GM11168 (cell line): ENCODE measurements around the gene CIAO2B.

Experiments
- in situ Hi-C: fragments of 300-500 bp; cut with MboI; formaldehyde crosslinking; loops from one replicate; pipeline ENCODE4 v1.12.0; 2022; ENCODE audit warnings: low sequenced_read_pairs; ENCODE audit not compliant: unreplicated experiment

CIAO2B gene

DNA sequence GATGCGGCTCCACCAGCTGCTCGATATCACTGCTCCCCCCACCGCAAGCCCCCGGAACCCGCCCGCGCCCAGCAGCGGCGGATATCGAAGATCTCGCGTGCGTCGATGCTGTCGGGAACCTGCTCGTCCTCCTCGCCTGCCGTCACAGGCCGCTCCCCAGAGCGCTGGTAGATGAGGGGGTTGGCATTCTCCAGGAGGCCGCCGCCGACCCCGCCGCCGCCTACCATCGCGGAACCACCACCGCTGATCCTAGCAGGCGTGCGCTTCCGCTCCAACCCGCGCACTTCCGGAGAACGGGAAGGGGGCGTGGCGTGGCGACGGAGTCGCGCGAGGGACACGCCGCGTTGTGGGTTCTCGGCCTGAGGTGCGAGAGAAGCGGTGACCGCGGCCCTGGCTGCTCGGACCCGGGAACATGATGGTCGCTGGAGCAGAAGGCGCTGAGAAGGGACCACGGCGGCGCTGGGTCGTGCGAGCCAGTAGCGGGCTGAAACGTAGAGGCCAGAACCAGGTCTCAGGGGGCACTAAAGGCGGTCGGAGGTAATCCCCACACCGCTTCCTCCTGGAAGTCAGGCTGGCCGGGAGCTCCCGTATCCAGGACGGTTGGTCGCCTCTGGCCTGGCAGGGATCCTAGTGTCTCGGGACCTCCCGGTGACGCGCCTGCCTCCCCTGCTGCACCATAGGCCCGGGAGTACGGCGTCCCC, at the start of gene CIAO2B:
Gene CIAO2B (minus strand): TSS at position 265 of the 701 bp plus-strand sequence. CDS start 38 bp downstream, at position 227.
- in situ Hi-C loops = no loop called here

DNA sequence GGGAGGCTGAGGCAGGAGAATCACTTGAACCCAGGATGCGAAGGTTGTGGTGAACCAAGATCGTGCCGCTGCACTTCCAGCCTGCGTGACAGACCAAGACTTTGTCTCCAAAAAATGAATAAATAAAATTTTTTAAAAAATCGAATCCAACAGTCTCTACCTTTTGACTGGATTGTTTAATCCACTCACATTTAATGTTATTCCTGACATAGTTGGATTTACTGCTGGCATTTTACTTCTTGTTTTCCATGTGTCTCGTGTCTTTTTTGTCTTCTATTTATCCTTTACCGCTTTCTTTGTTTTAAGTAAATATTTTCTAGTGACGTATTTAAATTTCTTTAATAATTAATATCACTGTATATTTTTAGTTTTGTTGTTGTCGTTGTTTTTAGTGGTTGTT, 48.8 kb upstream of the CIAO2B start:
- in situ Hi-C loops = no loop called here

DNA sequence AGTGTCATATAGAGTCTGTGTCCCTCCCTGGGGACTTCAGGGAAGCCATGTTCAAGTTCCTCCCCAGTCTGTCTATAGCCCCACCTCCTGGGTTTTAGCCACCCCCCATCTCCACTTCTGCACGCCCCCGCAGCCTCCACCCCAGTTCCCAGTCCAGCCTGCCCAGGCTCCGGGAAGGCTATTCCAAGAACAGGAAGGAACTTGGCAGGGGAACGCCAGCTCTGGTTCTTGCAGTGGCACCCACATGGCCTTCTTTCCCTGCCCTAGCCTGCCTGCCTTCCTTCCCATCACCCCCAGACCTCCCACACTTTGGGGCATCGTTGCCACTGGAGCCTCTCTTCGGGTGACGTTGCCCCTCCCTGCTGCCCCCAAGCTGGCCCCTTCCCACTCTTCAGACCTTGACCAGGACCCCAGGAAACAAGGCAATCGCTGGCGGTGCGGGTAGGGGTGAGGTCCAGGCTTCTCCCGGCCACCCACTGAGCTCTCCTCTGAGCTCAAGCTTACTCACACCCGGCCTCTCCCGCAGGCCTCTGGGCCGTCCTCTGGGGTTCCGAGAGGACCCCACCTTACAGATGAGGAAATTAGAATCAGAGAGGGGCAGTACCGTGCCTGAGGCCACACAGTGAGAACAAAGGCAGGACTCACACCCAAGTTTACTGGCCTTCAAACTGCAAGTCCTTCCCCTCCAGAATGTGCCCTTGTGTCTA, 45.0 kb upstream of the CIAO2B start:
- in situ Hi-C loops = loop anchor here (10.0 kb wide), 1 partner anchor 176 kb away; the partner anchor contains the start of genes B3GNT9, FBXL8 and TRADD

DNA sequence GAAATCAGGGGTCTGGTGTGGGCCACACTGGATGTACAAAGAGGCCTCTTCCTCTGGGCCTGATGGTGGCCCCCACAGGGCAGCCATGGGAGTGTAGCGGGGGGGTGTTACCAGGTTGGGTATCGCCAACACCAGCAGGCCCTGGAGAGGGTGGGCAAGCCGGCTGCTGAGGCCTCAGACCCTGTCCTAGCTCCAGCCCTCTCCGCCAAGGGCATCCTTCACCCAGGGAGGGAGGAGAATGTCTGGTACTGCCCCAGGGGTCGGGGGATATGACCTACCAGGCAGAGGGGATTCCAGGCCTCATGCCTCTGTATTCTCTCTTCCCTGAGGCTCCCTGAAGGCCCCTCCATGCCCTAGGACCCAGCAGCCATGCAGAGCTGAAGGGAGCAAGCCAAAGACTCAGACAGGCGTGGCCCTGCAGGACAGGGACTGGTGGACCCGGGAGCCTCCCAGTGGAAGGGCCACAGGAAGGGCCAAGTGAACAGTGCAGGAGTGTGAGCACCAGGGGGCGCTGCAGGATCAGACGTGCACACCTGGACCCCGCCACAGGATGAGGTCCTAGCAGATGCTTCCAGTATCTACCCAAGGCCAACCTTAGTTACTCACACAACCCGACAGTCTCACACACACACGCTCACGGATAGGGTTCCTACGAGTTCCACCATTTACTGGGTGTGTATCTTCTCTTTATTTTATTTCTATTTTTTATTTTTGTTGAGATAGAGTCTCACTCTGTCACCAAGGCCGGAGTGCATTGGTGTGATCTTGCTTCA, 43.3 kb upstream of the CIAO2B start:
- in situ Hi-C loops = loop anchor here (10.0 kb wide), 1 partner anchor 177 kb away; the partner anchor contains the start of genes B3GNT9, FBXL8 and TRADD

DNA sequence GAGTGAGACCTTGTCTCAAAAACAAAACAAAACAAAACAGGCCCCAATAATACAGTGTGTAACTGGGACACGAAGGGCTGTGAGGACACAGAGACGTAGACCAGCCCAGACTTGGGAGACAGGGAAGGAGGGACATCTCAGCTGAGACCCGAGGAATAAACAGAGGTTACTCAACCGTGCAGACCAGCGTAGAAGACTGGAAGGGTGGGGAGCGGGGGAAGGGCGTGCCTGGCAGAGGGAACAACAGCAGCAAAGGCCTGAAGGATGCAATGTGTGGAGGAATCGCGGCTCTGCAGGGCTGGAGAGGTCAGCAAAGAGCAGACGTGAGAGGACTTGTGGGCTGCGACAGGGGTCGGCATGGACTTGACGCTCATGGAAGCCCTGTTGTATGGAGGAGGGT, 42.5 kb upstream of the CIAO2B start:
- in situ Hi-C loops = loop anchor here (10.0 kb wide), 1 partner anchor 178 kb away; the partner anchor contains the start of genes B3GNT9, FBXL8 and TRADD

DNA sequence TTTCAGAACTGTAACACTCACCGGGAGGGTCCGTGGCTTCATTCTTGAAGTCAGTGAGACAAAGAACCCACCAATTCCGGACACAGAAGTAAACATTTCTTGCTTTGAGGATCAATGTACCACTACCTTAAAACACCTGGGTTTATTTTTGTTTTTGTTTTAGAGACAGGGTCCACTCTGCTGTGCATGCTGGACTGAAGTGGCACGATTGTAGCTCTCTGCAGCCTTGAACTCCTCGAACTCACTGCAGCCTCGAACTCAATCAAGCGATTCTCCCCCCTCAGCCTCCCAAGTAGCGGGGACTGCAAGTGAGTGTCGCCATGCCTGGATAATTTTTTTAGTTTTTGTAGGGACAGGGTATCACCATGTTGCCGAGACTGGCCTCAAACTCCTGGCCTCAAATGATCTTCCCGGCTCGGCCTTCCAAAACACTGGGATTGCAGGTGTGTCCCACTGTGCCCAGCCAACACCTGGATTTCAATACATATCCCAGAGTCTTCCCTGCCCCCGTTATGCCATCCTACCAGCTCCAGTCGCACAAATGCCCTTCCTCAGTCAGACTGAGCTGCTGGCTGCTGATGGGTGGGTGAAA, 41.2 kb upstream of the CIAO2B start:
- in situ Hi-C loops = loop anchor here (10.0 kb wide), 1 partner anchor 179 kb away; the partner anchor contains the start of genes B3GNT9, FBXL8 and TRADD

DNA sequence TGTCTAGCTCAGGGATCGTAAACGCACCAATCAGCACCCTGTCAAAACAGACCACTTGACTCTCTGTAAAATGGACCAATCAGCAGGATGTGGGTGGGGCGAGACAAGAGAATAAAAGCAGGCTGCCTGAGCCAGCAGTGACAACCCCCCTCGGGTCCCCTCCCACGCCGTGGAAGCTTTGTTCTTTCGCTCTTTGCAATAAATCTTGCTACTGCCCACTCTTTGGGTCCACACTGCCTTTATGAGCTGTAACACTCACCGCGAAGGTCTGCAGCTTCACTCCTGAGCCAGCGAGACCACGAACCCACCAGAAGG, 40.7 kb upstream of the CIAO2B start:
- in situ Hi-C loops = loop anchor here (10.0 to 25.0 kb wide), 2 partner anchors 180 to 437 kb away; partner anchors contain the start of genes B3GNT9, FBXL8, TRADD and ZDHHC1

DNA sequence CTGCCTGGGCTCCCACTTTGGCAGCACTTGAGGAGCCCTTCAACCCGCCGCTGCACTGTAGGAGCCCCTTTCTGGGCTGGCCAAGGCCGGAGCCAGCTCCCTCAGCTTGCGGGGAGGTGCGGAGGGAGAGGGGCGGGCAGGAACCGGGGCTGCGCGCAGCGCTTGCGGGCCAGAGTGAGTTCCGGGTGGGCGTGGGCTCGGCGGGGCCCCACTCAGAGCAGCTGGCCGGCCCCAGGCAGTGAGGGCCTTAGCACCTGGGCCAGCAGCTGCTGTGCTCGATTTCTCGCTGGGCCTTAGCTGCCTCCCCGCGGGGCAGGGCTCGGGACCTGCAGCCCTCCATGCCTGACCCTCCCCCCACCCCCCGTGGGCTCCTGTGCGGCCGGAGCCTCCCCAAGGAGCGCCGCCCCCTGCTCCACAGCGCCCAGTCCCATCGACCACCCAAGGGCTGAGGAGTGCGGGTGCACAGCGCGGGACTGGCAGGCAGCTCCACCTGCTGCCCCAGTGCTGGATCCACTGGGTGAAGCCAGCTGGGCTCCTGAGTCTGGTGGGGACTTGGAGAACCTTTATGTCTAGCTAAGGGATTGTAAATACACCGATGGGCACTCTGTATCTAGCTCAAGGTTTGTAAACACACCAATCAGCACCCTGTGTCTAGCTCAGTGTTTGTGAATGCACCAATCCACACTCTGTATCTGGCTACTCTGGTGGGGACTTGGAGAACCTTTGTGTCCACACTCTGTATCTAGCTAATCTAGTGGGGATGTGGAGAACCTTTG, 40.1 kb upstream of the CIAO2B start:
- in situ Hi-C loops = loop anchor here (10.0 to 25.0 kb wide), 2 partner anchors 180 to 438 kb away; partner anchors contain the start of genes B3GNT9, FBXL8, TRADD and ZDHHC1

DNA sequence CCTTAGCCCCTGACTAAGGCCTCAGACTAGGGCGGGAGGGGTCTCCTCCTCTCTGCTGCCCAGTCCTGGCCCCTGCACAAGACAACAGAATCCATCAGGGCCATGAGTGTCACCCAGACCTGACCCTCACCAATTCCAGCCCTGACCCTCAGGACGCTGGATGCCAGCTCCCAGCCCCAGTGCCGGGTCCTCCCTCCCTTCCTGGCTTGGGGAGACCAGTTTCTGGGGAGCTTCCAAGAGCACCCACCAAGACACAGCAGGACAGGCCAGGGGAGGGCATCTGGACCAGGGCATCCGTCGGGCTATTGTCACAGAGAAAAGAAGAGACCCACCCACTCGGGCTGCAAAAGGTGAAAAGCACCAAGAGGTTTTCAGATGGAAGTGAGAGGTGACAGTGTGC, 39.5 kb upstream of the CIAO2B start:
- in situ Hi-C loops = loop anchor here (10.0 to 25.0 kb wide), 2 partner anchors 181 to 439 kb away; partner anchors contain the start of genes B3GNT9, FBXL8, TRADD and ZDHHC1

DNA sequence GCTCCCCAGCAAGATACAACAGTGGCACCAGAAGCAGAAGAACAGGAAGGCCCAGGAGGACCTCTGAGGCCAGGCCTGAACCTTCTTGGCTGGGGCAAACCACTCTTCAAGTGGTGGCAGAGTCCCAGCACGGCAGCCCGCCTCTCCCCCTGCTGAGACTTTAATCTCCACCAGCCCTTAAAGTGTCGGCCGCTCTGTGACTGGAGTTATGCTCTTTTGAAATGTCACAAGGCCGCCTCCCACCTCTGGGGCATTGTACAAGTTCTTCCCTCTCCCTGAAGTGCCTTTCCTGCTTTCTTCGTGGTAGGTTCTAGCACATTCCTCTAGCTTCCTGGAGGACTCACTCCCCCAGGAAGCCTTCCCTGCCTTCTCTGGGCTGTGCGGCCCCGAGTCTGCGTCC, 38.8 kb upstream of the CIAO2B start:
- in situ Hi-C loops = loop anchor here (10.0 to 25.0 kb wide), 2 partner anchors 182 to 439 kb away; partner anchors contain the start of genes B3GNT9, FBXL8, TRADD and ZDHHC1

DNA sequence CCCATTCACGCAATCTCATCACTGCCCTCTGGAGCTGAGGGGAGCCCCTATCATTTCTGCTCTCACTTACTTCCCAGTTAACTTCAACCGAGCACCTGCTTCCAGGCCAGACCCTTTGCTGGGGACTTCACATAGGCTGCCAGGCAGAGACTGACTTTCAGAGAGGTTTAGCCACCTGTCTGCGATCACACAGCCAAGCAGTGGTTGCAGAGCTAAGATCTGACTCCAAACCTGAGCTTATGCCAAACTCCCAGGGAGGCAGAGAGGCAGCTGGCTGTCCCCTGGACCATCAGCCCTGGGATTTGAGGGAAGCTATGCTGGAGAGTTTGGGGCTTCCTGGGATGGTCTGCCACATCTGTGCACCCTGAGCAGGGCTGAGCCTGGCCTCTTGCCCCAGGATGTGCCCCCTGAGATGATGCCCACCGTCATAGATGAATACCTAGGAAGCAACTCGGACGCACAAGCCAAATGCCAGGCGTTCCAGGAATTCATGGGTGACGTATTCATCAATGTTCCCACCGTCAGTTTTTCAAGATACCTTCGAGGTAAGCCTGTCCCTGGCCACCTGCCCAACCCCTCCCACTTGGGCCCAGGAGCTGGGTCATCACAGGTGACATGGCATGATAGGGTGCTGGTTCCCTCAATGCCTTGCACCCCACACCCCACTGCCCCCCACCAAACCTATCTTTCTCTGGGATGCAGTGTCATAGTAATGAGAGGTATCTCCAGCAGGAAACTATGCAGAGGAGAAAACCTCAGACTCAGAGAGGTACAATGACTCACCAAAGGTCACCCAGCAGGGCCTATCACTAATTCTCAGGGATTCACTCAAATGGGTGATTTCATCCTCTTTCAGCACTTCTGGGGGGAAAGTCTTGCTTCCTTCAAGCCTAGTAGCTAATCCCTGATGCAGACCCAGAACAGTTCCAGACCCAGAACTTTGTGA, 36.8 kb upstream of the CIAO2B start:
- in situ Hi-C loops = loop anchor here (10.0 to 25.0 kb wide), 2 partner anchors 184 to 441 kb away; partner anchors contain the start of genes B3GNT9, FBXL8, TRADD and ZDHHC1

DNA sequence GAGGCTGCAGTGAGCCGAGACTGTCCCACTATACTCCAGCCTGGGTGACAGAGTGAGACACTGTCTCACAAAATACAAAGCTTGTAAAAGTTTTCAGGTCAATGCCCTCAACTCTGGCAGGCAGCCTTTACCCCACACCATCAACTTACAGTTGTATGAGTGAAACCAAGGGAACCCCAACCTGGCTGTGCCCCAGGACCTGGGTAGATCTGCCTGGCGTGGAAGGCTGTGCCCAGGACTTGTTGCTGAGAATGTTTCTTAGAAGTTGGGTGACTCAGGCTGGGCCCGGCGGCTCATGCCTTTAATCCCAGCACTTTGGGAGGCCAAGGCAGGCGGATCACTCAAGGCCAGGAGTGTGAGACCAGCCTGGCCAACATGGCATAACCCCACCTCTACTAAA, 34.6 kb upstream of the CIAO2B start:
- in situ Hi-C loops = loop anchor here (25.0 kb wide), 1 partner anchor 443 kb away; the partner anchor contains the start of gene ZDHHC1

DNA sequence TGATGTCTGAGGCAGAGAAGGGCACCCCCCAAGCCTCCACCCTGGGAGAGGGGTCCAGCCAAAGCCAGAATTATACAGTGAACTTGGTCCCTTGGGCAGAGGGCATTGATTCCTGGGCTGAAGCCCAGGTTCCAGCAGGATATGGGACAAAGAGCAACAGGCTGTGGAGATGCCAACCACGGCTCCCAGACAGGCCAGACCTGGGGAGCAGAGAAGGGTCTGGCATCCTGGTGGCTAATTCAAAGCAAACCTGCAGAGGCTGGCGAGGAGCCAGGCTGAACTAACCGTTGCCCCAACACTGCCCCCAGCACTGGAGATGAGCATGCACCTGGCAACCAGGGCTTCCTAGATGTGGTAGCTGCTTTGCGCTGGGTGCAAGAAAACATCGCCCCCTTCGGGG, 29.8 kb upstream of the CIAO2B start:
- in situ Hi-C loops = loop anchor here (25.0 kb wide), 1 partner anchor 448 kb away; the partner anchor contains the start of gene ZDHHC1

DNA sequence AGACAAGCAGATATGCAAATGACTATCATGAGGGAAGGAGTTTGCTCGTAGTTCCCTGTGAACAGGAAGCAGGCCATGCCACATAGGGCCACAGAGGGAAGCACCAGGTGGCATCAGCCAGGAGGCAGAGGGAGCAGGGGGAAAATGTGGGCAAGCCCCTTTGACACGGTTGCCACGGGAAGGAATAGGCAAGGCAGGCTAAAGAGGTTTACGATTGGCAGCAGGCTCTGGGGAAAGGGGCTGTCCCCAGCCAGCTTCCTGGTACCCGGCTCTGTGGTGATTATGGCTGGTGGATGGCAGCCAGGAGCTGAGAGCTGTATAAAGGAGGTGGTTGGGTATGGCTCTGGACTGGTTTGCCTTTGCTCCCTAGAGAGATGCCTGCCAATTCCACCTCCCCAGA, 27.7 kb upstream of the CIAO2B start:
- in situ Hi-C loops = loop anchor here (25.0 kb wide), 1 partner anchor 450 kb away; the partner anchor contains the start of gene ZDHHC1

DNA sequence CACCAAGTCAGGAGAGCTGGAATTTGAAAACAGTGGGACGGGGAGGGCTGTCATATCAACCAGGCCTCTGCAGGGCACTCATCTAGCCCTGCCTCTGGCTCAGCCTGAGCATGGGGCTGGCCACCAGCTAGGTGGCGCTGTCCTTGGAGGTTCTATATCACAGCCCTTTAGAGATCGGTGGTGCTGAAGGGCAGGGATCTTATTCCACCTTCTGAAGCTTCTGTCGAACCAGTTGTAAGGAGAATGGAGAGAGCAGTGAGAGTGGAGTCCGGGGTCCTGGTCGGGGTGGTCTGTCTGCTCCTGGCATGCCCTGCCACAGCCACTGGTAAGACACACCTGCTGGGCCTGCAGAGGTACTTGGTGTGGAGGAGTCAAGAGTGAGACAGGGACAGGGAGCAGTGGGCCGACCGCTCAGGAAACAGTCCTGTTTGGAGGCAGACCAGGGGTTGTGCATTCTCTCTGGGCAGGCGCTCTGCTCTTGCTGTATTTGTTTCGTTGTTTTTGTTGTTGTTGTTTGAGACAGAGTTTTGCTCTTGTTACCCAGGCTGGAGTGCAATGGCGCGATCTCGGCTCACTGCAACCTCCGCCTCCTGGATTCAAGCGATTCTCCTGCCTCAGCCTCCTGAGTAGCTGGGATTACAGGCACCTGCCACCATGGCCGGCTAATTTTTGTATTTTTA, 27.0 kb upstream of the CIAO2B start, which contains the start of gene CES3:
Gene CES3 (plus strand): TSS at position 202 of the 680 bp plus-strand sequence. CDS start 42 bp downstream, at position 244.
- in situ Hi-C loops = loop anchor here (25.0 kb wide), 1 partner anchor 451 kb away; the partner anchor contains the start of gene ZDHHC1

DNA sequence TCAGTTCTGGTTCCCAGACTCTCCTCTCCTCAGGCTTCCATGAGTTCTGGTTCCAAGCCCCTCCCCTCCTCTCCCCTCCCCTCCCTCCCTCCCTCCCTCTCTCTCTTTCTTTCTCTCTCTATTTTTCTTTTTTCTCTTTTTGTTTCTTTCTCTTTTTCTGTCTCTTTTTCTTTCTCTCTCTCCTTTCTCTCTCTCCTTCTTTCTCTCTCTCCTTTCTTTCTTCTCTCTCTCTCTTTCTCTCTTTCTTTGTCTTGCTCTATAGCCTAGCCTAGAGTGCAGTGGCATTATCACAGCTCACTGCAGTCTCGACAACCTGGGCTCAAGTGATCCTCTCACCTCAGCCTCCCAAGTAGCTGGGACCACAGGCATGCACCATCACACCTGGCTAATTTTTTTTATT, 26.1 kb upstream of the CIAO2B start:
- in situ Hi-C loops = loop anchor here (25.0 kb wide), 1 partner anchor 452 kb away; the partner anchor contains the start of gene ZDHHC1

DNA sequence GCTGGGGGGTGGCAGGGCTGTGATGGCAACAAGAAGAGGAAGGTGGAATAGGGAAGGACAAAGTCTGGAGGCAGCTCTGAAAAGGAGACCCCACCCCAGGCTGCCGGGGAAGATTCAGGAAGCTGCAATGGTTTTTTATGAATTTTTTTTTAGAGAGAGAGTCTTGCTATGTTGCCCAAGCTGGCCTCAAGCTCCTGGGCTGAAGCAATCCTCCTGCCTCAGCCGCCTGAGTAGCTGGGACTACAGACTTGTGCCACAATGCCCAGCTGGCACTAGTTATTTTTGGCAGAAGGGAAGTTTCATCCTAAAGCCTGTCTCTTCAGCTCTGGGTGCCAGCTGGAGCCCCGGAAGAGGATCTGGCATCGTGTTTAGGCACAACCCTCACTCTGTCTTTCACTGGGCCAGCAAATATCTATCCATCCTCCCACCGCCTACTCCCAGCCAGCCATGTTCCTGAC, 25.5 kb upstream of the CIAO2B start:
- in situ Hi-C loops = loop anchor here (25.0 kb wide), 1 partner anchor 453 kb away; the partner anchor contains the start of gene ZDHHC1
